ENCODE data around the gene SYT1.

Gene SYT1

DNA sequence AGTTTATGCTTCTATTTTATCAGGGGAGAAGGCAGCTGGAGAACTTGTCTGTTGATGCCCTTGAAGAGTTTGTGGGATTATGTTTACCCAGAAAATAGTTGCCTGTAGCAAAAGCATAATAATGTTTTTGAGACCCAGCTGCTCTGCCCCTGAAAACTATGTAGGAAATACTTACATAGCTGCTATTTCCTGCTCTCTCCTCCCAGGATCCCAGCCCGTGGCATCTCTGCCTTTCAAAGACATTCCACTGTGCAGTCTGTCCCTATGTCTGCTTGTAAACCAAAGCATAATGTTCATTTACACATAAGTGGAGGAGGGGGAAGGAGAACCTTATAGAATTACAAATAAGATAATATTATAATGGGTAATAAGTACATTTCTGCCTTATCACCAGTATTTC is 198.7 kb downstream of the SYT1 start:
- no peak for DNase-seq

DNA sequence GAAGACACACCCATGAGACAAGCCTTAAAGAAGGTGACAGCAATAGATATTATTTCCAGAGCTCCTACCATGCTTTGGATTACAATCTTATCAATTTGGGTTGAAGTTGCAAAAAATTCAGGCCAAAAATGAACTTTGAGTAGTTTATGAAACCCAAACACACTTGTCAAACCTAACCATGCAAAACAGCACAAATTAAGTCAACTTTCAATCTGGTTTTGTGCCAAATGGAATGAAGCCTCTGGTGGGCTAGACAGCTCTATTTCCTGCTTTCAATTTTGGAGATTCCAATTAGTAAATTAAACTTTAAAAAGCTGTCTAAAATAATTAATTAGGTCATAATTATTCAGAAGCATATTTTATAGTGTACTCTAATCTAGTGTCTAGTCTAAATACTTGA is 203.4 kb downstream of the SYT1 start:
- DNase-seq = peak; percentile 9

DNA sequence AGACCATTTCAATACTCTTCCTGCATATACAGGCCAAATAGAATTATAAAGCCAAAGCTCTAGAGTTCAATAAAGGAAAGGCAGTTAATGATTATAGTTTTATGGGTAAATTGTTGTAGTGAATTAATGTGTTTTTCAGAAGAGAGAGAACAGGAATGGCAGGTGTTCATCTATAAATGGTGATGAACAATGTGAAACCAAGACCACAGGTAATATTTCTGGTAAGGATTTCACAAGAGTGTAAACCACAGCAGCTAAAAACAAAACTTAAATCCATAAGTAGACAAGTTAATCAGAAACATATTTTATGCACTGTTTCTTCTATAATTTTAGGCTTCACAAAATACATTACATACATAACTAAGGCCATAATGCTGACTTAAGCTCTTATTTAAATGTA is 204.4 kb downstream of the SYT1 start:
- peak; percentile 38 for DNase-seq

DNA sequence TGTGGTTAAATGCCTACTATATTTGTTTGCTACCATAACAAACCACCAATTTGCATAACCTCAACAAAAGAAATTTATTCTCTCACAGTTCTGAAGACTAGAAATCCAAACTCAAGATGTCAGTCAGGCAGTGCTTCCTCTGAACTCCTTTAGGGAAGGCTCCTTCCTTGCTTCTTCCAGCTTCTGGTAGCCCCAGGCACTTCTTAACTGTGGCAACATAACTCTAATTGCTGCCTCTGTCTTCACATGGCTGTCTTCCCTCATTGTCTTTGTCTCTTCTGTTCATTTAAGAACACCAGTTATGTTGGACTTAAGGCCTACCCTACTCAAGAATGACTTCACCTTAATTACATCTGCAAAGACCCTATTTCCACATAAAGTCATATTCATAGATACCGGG is 206.9 kb downstream of the SYT1 start:
- no peak for DNase-seq

DNA sequence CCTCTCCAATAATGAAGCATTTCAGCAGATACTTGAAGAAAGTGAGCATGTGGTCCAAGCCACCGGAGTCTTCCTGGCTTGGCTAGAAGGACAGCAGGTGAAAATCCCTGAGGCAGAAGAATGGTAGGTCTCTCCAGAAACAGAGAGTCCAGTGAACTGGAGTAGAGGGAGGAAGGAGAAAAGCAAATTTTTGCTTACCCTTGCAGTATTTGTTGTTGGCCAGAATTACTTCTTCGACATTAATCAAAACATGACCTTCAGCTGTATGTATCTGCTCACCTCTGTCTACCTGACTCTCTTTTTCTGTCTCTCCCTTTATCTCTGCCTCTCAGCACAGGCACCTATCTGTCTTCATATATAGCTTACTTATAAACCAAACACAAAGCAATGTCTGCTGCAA is 208.9 kb downstream of the SYT1 start:
- DNase-seq = no peak

DNA sequence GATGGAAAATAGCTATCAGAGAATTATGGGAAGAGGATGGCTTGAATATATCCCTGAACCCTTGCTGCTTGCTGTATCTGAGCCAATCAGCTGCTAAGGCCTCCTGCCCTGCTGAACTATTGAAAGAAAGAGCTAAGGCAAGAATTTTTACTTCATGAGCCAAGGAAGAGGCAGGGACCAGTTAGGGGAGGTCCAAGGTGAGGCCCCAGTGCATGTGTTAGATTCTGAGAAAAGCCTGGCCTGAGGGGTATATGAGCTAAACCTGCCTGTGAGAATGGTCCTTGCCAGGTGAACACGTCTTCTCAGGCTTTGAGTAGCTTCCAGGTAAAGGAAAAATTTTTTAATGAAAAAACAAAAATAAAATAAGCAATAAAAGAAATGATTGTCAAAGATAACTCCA is 218.0 kb downstream of the SYT1 start:
- DNase-seq = no peak

DNA sequence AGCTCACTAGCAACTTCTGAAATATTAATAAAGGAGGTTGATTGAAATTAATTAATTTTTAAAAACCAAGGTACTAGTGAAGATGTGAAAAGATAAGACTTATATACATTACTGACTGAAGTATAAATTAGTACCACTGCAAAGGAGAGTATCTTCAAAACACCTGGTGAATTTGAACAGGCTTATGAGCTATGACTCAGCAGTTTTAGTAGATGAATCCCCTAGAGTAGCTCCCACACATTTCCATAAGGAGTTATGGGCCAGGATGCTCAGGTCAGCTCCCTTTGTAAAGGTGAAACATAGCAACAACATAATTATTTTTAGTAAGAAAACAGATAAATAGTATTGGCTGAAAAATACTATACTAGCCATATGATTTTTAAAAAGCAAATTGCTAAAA is 218.6 kb downstream of the SYT1 start:
- no peak for DNase-seq

DNA sequence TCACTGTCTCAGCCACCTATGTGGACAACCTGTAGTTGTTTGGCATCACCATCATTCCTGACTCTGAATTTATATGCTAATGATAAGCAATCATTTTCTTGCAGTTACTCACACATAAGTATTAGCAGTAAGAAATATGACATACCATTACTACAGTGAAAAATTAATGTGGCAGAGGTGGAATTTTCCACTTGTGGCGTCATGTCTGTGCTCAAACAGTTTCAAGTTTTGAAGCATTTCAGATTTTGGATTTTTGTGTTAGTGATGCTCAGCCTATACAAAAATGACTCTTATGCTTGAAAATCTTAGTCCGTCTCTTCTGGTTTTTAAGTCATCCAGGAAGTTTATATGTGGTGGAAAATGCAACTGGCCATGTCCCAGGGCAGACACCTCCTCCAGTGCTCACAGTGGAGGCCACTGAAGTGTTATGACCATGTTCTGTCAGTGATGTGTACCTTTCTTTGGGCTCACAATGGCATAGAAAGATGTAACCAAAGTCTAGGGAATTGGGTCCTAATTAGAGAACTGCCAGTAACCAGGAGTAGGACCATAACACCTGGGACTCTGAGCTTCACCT is 220.6 kb downstream of the SYT1 start:
- no peak for DNase-seq

DNA sequence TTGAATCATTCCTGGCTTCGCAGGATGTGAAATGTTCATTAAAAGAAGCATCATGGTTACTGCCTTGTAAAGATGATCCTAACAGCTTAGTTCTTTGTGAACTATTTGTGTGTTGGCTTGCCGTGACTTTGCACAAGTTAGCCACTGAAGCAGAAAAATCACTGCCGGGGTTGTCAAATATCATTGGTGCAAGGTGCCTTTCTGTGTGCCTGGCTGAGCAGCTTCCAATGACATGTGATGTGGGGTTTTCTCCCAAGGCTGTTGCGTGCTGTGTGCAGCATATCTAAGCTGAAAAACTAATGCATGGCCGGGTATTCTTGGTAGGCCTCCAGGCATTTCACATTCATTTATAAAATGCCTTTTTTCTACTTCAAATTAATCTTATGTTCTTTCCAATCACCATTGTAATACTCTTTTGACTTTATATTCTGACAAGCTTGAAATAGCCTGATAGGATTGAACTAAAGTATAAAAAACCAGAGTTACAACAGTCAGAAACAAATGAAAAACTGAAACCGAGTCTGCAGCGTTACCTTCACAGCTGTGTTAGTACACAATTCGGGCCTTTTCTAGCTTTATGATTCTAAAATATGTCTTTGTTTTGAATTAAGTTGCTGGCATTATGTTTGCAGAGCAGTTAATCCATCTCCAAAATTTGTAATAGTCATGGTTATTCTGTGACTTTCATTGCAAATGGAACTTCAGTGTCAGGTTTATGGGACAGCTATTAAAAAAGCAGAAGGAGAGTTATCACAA is 222.1 kb downstream of the SYT1 start:
- no peak for DNase-seq

DNA sequence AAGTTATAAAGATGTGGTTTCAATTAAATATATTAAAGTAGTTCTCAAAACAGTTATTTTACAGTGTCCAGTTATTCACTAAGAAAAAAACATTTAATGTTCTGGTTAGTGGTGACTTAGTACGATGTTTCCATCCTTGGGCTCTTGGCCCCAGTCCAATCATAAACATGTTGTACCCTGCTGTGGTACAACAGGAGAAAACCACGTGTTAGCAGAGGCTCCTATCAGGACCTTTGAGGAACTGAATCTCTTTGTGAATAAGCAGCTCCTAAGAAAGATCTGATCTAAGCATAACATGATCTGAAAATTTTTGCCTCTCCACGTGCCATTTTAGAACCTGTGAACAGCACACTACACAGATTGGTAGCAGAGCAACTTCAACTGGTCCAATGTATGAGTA is 234.0 kb downstream of the SYT1 start:
- DNase-seq = peak; percentile 12

DNA sequence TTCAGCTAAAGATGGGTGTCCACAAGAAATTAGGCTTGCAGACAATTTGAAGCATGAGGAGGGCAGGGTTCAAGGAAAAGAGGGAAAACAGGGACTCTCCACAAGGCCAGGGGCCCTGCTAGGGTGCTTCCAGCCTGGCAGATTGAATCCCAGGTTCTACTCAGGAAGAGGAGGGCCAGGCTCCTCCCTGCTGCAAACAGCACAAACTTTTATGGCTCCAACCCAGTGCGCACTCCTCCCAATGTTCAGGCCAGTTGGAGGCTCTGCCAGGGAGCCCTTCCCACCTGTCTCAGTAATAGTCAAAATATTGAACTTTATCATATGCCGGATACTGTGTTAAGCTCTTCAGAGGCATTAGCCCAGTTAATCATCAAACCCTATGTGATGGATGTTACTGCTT is 244.4 kb downstream of the SYT1 start:
- DNase-seq = no peak

DNA sequence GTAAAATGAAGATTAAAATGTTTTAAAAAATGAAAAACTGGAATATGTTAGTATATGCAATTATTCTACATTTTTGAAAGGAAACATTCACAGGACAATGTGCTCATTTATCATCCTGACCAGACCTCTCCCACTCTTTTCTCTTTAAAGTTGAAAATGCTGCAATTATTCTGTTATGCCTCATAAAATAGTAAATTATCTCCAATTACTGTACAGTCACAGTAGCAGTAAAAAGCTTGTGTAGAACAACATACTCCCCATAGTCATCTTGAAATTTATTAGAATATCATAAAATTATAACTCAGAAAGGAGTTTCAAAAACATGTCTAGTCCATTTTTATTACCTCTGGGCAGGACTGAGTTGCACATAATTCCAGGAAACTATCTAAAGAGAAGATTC is 250.3 kb downstream of the SYT1 start:
- no peak for DNase-seq

DNA sequence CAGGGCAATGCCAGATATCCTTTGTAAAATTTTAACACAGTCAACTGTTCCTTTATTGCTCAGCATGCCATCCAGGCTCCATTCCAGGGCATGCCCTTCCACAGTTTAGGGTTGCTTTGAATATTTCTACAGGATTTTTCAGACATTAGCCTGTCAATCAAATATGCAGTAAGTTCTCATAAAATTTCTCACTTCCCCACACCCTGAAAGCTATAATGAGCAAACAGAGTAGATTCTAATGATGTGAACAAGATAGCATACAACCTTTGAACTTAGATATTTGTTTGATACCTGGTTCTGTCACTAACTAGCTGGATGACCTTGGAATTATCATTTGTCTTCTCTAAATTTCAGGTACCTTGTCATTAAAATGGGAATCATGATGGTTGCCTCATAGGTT is 251.2 kb downstream of the SYT1 start:
- no peak for DNase-seq

DNA sequence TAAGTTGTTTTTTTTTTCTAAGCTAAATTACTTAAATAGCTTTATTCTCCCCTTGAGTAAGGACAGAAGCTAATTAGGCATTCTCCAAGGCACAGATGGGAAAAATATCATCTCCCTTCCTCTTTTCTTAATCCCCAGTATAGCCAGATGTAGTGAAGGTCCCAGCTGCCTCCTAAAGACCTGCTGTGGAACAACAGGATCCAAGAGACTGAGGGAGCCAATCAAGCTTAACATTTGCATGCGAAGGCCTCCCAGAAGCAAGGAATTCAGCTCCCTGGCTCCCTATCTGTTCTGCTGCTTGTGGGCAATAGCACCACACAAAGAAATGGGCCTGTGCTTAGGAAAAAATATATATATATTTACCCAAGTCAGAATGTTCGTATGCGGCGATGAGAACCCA is 255.2 kb downstream of the SYT1 start:
- no peak for DNase-seq

DNA sequence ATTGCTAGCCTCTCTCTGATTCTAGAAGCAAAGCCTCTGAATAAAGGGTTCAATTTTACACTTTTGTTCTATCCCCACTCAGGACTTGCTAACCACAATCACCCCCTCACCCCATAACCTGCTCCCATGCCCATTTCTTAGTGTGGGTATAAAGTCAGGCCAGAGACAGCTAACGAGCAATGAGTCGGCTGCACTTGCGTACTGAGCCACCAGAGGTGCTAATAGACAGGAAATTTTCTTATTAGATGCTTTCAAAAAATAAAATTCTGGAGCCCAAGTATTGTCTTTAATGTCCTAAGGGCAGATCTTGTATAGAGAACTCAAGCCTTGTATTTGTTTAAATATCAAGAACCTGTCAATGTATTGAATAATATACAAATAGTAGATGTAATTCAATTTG is 256.9 kb downstream of the SYT1 start:
- DNase-seq = peak; percentile 32

DNA sequence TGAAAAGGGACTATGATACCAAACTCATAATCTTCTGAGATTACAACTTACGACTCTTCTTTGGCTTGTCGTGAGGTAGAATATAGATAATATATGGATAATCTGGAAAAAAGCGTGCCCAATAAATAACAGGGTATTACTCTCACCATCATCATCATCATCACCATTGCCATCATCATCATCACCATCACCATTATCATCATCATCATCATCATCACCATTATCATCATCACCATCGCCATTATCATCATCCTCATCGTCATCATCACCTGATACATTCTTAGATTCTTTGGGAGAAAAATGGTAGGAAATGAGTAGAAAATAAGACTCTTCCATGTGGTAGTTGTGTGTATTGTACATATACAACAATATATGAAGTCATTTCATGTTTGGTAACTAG is 259.8 kb downstream of the SYT1 start:
- no peak for DNase-seq

DNA sequence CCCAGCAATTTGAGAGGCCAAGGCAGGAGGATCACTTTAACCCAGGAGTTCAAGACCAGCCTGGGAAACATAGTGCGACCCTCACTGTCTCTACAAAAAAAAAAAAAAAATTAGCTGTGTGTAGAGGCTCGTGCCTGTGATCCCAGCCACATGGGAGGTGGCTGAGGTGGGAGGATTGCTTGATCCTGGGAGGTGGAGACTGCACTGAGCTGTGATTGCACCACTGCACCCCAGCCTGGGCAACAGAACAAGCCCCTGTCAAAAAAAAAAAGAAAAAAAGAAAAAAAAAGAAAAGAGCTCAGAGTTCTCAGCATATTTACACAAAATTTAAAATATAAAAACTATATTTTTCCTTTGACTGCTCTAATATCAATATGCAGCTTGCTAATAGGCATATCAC is 260.8 kb downstream of the SYT1 start:
- DNase-seq = no peak

DNA sequence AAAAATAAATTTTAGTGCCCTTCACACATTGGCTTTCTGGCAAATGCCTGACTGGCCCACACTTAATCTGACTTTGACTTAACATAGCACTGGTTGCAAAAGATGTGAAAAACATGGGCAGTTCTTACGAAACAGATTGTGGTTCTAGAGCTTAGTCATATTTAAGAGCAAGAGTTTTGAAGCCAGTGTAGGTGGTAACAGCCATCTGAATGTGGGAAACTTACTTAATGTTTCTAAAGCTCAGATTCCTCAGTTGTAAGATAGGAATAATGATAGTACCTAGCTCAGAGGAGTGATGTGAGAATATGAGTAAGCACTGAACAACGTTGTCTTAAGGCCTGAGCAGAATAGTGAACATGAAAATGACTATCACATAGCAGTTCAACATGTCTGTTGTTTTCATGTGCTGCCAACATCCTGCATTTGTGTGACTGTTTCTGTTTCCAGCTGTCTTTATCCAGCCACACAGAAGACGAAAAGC is 262.7 kb downstream of the SYT1 start:
- no peak for DNase-seq

DNA sequence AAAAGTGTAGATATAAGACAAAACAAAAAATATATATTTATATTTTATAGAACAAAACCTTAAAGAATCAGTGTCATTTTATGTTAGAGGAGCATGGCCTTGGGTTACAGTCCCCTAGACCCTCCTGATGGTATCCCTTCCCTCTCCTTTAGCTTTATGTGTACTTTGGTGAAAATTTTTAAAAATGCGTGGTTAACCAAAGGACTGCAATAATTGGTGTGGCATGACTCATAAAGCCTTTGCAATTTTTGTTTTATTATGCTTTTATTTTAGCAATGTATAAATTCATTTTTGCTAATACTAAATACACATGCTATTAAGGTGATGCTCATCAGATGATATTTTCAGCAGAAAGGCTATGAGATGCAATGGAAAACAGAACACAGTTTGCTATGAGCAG is 264.4 kb downstream of the SYT1 start:
- DNase-seq = no peak

DNA sequence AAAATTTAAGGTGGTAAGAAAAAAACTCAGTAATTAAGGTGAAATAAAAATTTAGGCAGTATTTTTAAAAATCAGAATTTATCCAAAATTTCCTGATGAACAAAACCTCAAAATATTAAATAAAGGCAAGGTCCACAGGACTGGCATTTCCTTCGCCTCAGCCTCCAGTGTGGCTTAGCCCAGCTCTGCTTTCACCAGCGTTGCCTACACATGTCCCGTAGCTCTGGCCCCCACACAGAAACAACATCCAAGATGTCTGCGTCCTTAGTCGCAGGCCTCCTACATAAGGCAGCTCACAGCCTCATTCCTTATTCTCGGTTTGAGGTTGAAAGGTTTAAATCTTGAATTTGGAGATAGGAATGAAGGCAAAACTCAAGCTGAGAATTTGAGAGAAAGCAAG is 274.3 kb downstream of the SYT1 start:
- no peak for DNase-seq

DNA sequence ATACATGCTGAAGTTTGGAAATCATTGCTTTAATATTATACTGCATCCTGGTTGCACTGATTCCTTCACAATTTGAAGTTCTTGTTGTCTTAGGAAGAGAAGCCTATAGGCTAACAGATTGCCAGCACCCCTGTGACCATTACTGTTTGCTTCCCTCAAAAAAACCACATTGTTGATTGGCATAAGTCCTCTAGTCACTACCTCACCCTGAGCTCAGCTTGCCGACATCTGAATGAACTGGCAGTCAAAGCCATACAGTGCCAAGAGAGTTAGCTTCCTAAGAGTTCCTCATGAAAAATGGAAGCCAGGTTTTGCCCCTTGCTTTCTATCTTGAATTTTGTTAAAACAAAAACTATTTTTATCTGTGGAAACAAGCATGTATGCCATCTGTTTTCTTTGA is 276.1 kb downstream of the SYT1 start:
- no peak for DNase-seq

DNA sequence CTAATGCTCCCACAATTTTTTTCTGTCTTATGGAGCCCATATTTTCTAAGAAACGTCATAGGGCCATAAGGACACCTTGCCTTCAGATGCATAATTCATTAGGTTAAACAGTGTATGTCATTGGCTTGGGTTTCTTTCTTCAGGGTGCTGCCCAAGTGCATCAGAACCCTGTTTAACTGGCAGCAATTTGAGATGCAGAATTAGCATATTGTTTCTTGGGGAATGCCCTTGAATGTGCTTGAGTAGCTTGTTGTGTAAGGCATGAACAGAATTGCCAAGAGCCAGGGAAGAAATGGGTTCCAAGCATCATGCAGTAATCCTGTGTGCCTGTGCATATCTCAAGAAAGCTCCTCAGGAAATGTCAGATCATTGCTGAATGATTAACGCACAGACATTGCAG is 277.2 kb downstream of the SYT1 start:
- DNase-seq = no peak

DNA sequence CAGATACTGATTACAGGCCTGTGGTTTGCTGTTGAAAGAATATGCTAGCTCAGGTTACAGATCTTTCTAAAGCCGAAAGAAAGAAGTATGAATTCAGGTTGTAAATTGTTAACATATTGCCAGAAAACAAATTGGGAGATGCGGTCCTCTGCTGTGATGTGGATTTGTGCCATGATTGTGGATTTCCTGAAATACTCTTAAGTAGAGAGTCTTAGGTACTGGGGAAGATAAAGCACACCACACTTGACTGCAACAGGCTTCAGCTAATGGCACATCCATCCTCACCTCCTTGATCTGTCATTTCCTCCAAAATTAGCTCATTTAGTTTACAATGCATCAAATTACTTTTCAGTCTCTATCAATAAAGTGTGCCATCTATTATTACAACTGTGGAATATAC is 279.2 kb downstream of the SYT1 start:
- DNase-seq = no peak

DNA sequence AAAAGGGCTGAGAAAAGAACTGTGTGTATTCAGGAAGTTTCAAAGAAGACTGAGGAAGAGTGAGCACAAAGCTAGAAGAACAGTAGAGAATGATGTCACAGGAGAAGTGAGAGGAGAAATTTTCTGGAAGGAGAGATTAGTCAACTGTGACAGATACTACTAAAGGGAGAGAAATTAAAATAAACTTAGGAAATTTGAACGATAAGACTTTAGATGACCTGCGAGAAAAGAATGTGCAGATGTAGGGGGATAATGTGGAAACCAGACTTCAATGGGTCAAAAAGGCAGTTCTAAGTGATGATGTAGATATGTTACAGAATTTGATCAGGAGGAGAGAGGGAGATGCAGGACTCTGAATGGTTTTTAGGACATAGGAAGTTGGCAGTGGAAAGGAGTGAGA is 287.4 kb downstream of the SYT1 start:
- DNase-seq = no peak

DNA sequence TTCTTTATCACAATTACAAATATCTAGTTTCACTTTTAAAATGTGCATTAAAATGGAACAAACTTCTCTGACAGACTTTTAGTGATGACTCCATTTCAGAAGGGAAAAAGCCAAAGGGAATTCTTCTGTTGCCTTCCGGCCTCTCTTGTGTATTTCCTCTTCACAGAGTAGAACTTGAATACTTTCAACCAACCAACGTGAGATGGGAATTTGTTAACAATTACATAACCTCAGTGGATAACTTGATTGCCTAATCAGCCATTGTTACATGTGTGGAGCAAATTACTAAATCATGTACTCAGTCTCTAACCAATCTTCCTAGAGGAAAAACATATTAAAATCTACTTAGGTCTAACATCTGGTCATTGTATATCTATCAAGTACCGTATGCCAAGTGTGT is 291.1 kb downstream of the SYT1 start:
- no peak for DNase-seq

Data from RPMI8226 (cell line).